Suppressor macrophage treated with lipopolysaccharide for 4 hours (primary cell): ENCODE results near the gene C9orf50.

Experiments used
- DNase-seq: peaks from one replicate; pipeline ENCODE4 v3.0.0-alpha.2; 2020

C9orf50 gene

GRCh38 chr9:129629251-129629820, 8.4 kb upstream of the C9orf50 start:
- no peak for DNase-seq

DNA sequence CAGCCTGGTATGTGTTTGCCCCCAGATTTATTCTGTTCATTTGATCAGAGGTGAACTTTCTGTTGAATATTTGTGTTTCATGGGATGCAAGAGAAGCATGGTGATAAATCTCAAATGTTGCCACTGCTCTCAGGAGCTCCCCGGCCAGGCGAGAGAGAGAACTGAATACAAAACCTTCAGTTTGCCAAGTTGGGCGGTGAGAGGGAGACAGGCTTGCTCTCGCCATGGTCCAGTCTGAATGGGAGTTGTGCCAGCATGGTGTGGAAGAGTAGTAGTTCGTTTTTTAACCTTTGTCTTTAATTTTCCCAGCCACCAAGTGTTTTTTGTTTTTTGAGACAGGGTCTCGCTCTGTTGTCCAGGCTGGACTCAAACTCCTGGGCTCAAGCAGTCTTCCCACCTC, 7.8 kb upstream of the C9orf50 start:
- DNase-seq = no peak

DNA sequence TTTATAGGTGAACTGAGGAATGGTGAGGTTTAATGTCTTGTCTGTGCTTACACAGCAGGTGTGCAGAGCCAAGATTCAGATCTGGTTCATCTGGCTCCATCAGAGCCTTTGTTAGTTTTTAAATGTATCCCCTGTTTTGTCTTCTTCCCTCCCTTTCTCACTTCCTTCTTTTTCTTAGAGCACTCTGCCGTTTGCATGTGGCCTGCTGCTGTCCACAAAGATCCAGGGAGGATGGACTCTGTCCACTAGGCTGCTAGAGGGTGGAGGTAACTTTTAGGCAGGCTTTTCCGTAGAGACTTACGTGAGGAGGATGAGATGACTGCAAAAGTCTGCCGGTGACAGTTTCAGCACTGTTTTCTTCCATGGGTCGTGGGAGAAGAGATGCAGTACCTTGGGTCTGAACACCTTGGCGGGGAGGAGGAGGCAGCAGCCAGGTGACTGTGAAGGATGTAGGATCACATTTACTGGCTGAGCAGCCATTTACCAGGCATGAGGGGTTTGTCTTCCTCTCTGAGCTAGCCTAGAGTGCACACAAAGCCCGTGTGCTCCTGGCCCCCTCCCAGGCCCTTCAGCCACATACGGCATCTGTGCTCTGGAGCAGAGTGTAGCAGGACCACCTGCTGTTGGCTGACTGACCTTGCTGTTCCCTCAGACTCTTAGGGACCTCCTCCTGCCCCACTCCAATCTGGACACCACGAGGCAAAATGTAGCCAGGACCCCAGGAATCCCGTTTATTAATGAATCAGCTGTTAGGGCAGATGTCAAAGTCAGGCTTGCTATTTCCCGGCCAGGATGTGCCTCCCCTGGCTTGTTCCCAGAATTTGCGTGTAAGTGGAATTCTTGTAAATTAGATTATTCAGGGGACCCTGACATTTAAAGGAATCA, 6.9 kb upstream of the C9orf50 start:
- DNase-seq = no peak

GRCh38 chr9:129626625-129627284, 5.9 kb upstream of the C9orf50 start:
- peak; percentile 26 for DNase-seq

- DNase-seq = peak; percentile 93
Observed at GRCh38 chr9:129626079-129626624, 5.3 kb upstream of the C9orf50 start, which contains the start of gene NTMT1. Gene NTMT1 (plus strand): TSS chr9:129626163. CDS start chr9:129632704, 6,541 bp downstream.

DNA sequence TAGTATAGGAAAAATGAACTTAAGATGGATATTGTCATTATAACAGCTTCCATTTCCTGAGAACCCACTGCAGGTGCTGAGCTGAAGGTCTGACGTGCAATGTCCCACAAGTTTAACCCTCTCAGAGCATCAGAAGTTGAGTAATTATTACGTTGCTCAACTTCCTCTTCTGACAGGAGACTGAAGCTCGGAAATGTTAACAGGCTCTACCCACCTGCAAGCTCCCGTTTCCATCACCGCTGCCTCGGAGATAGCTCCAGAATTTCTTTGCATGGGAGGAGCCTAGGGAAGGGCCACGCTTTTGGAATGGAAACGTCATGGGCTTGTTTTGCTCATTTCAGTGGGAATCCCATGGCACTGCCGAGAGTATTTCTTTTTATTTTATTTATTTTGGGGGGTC, 4.0 kb upstream of the C9orf50 start:
- DNase-seq = peak; percentile 74

DNA sequence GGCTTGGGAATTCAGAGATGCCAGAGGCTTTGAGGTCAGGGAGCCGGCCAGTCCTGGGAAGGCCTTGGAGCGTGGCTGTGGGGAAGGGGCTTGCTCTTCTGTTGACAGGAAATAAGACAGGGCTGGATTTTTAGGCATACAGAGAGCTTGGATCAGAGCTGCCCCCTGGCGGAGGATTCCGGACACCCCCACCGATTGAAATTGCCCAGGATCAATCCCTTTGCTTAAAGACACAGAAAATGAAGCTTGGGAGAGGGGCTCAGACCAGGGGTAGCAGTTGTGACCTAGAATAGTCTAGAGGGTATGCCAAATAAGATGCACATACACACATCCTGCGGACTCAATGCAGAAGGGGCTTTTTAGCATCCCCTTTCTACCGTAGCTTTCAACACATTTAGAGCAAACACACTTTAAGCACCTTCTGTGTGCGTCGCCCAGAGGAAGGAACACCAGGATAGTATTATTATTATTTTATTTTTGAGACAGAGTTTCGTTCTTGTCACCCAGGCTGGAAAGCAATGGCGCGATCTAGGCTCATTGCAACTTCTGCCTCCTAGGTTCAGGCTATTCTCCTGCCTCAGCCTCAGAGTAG, 3.4 kb upstream of the C9orf50 start:
- peak; percentile 71 for DNase-seq

- peak; percentile 82 for DNase-seq
Observed at GRCh38 chr9:129623331-129623730, 2.4 kb upstream of the C9orf50 start.

DNA sequence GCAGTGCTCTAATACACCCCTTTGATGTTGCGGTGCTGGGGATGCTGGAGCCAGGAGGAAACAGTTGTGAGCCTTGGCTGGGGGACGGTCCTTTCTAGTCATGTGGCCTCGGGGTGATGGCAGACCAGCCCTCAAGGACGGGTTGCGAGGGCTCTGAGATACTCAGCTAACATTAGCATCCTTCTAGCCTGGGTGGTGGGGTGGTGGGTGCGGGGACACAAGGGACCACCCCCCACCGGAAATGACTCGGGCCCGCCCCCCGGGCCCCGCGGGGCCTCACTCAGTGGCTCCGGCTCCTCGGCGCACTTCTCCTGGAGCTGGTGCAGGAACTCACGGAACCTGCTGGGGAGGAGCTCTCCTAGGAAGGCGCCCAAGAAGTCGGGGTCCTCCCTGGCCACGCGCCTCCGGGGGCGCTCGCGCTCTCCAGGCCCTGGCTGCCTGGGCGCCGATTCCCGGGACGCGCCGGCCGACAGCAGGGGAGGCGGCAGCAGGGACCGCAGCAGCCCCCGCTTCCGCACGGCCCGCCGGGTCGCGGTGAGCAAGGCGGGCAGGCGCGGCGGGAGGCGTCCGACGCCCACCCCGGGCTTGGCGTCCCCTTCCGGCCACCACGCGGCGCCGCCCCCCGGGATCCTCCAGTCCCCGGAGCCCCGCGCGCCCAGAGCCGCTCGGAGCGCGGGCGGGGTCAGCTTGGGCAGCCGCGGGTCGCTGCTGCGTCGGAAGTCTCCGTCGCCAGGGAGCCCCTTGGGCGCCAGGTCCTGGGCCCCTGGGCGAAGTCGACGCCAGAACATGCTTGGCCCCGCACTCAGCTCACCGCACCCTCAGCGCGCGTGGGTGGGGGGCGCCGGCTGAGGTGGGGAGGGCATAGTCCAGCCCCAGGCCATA, 873 bp downstream of the C9orf50 start:
- DNase-seq = peak; percentile 37

GRCh38 chr9:129617167-129617566, 3.7 kb downstream of the C9orf50 start:
- peak; percentile 35 for DNase-seq

- DNase-seq = no peak
Observed at GRCh38 chr9:129615407-129616285, 5.3 kb downstream of the C9orf50 start.

GRCh38 chr9:129614932-129615331, 6.0 kb downstream of the C9orf50 start:
- no peak for DNase-seq

DNA sequence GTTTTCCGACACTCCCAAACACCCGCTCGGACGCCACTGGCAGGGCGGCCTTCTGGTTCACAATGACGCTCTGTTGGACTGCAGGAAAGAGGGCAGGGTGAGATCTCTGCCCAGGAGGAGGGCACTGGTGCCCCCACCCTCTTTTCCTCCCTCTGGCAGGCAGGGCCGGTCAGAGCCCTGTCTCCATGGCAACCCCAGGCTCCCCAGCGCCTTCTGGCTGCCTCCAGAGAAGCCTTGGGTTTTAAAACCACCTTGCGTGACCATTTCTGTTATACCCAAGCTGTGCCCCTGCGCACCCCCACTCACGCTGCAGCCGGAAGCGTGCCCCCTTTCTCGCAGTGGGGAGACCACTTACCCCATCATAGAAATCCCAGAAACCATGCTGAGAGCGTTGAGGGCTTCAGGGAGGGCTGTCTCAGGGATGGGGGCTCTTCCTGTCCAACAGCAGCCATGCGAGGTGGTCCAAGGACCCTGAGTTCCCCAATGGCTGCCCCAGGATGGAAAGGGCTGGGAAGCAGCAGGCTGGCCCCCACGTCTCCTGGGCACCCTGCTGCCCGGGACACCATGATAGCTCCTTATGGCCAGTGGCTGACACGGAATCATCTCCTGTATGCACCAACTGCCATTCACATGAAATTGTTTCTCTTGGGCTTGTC, 7.3 kb downstream of the C9orf50 start:
- no peak for DNase-seq

DNA sequence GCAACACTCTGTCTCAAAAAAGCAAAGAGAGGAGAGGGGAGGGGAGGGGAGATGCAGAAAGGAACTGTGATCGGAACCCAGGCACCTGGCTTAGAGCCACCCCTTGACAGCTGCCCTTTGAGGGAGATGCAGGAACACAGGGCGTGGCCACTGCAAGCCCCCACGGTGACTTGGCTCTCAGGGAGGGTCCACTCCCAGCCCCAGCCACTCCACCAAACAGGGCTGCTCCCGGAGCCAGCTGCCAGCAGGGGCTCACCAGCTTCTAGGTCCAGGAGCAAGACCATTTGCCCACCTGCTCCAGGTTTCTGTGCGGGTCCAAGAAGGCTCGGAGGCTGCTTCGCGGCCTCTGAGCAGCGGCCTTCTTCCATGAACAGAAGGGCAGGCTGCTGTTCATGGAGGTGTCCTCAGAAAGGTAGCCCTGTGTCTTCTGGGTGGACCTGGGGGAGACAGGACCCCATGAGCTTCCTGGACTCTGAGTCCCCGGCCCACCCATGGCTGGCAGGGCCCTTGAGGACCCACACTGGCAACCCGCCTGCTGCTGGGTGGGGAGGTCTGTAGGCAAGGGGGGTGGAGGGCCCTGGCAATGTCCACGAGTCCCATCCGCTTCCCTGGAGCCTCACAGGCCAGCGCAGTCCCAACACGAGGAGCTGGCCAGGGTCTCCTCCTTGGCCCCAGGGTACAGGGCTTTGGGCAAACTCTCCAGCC, 7.9 kb downstream of the C9orf50 start:
- DNase-seq = no peak

GRCh38 chr9:129612123-129612522, 8.8 kb downstream of the C9orf50 start:
- no peak for DNase-seq

GRCh38 chr9:129611307-129611800, 9.5 kb downstream of the C9orf50 start:
- no peak for DNase-seq

DNA sequence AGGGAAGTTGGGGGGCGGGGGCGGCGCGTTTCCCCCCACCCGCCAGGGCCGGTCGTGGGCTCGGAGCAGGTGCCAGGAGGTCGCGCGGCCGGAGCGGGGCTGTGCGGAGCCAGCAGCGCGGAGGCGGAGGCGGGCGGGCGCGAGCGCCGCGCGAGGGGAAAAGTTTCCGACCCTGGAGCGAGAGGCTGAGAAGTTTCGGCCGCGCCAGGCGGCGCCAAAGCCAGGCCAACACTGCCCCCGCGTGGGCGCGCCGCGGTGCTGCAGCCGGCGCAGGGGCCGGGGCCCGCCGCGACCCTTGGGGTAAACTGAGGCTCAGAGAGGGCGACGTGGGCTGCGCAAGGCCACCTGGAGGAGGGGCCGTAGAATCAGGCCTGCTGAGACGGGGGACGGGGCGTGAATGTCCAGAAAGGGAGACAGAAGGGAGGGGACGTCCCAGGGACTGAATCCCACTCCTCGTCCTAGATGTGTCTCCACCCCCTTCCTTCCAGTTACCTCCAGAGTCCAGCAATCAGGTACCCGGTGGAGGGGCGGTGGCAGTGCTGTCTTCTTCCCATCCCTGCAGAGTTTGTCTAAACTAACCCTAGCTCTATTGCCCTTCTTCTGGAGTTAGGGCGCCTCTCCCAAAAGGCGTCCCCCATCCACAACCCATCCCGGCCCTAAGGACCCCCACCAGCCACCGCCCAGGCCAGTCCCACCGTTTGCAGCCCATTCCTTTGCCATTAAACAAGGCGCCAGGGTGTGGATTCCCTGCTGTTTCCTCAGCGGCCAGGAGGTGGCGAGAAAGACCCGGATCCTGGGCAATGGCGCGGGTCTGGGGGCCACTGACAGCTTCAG, 10.2 kb downstream of the C9orf50 start:
- peak; percentile 79 for DNase-seq

DNA sequence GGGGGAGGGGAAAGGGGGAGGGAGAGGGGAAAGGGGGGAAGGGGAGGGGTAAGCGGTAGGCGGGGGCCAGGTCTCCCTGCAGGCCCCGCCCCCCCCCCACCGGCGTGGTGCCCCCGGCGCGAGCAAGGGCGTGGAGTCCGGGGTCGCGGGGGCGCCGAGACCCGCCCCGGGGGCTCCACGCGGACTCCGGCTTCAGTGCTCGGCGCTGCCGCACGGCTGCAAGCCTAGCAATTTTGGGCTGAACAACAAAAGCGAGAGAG, 10.8 kb downstream of the C9orf50 start:
- DNase-seq = no peak
